B cell (primary cell): ENCODE measurements around the gene KCTD4.

ENCODE experiments used
- CTCF ChIP-seq: fragments of 200-600 bp; IDR thresholded peaks from one replicate; pipeline ENCODE4 v1.8.0; 2022; ENCODE audit warnings: antibody characterized with exemption, mild to moderate bottlenecking
- EZH2 ChIP-seq: IDR thresholded peaks from 2 replicates; pipeline ENCODE4 v1.6.1; 2012; ENCODE audit warnings: borderline replicate concordance, low read depth, mild to moderate bottlenecking, moderate library complexity, low read length; ENCODE audit not compliant: insufficient read depth, poor library complexity, severe bottlenecking

- TF ChIP-seq CTCF (no peak), EZH2 (no peak)
These were observed 9.0 kb downstream of the KCTD4 start for GRCh38 chr13:45191874-45192273.
